ENCODE results near the gene LPCAT1.

LPCAT1 gene

GRCh38 chr5:1481959-1482331 is 41.8 kb downstream of the LPCAT1 start:
- TF ChIP-seq CTCF (conservative IDR thresholded peaks at IDR 0.05; ENCODE audit: low read length) = no peak
- no peak for DNase-seq (ENCODE audit: low read depth)
- no peak overlapping the region for H3K4me3 ChIP-seq (ENCODE audit: low read length)

GRCh38 chr5:1481266-1481958 is 42.3 kb downstream of the LPCAT1 start:
- TF ChIP-seq CTCF (conservative IDR thresholded peaks at IDR 0.05; ENCODE audit: low read length) = no peak
- H3K4me3 ChIP-seq (ENCODE audit: low read length) = no peak overlapping the region

GRCh38 chr5:1480806-1481205 is 43.0 kb downstream of the LPCAT1 start:
- DNase-seq (ENCODE audit: low read depth) = no peak
- no peak for TF ChIP-seq CTCF (conservative IDR thresholded peaks at IDR 0.05; ENCODE audit: low read length)
- no peak overlapping the region for H3K4me3 ChIP-seq (ENCODE audit: low read length)

More at GRCh38 chr5:1481266-1481958, 42.3 kb downstream of the LPCAT1 start:
- no peak for DNase-seq (ENCODE audit: low read depth)

GRCh38 chr5:1480217-1480616 is 43.5 kb downstream of the LPCAT1 start:
- no peak for TF ChIP-seq CTCF (conservative IDR thresholded peaks at IDR 0.05; ENCODE audit: low read length)
- no peak for DNase-seq (ENCODE audit: low read depth)
- H3K4me3 ChIP-seq (ENCODE audit: low read length) = no peak overlapping the region

GRCh38 chr5:1479581-1480188 is 44.1 kb downstream of the LPCAT1 start:
- no peak overlapping the region for H3K4me3 ChIP-seq (ENCODE audit: low read length)
- TF ChIP-seq CTCF (conservative IDR thresholded peaks at IDR 0.05; ENCODE audit: low read length) = peak; percentile 81
- peak; percentile 85 for DNase-seq (ENCODE audit: low read depth)

- no peak overlapping the region for H3K4me3 ChIP-seq (ENCODE audit: low read length)
- TF ChIP-seq CTCF (conservative IDR thresholded peaks at IDR 0.05; ENCODE audit: low read length) = no peak
- no peak for DNase-seq (ENCODE audit: low read depth)
Observed at GRCh38 chr5:1479066-1479465, 44.7 kb downstream of the LPCAT1 start.
